Central memory CD4-positive, alpha-beta T cell (primary cell): ENCODE data around the gene AK6.
A peak's percentile ranks its signal among the peaks of the same experiment; 100 is the strongest.
"Not testable (repeated sequence)": the region's sequence is repeated elsewhere in the genome, so short reads cannot be mapped to it uniquely, and the experiment has no call there.

ENCODE experiments used
- DNase-seq: peaks from one replicate; pipeline ENCODE4 v3.0.0; 2022

The AK6 gene

DNA sequence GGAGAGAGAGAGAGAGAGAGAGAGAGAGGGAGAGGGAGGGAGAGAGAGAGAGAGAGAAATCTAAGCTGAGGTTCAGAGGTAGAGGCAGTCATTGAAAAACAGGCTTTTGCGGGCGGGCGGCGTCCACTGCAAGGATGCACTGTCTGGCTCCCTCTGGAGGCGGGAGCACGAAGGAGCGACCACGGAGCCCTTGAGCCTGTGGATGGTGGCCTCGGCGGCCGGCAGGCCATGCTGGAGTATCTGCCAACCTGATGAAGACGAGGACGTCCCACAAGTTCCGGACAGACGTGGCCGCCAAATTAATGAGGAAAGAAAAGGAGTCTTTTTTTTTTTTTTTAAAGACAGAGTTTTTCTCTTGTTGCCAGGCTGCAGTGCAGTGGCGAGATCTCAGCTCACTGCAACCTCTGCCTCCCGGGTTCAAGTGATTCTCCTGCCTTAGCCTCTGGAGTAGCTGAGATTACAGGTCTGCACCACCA is 34.5 kb downstream of the AK6 start:
- DNase-seq: peak; percentile 65

DNA sequence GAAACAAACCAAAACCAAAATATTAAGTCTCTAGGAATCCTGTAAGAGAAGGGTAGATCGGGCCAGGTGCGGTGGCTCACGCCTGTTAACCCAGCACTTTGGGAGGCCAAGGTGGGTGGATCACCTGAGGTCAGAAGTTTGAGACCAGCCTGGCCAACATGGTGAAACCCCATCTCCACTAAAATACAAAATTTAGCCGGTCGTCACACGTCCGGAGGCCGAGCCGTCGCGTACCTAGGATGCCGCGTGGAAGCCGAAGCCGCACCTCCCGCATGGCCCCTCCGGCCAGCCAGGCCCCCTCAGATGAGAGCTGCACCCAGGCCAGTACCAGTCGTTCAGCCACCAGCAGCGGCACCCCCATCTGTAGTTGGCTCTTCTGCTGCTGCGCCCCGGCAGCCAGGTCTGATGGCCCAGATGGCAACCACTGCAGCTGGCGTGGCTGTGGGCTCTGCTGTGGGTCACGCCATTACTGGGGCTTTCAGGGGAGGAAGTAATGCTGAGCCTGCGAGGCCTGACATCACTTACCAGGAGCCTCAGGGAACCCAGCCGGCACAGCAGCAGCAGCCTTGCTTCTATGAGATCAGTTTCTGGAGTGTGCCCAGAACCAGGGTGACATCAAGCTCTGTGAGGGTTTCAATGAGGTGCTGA is 35.5 kb downstream of the AK6 start:
- DNase-seq: not testable (repeated sequence)

DNA sequence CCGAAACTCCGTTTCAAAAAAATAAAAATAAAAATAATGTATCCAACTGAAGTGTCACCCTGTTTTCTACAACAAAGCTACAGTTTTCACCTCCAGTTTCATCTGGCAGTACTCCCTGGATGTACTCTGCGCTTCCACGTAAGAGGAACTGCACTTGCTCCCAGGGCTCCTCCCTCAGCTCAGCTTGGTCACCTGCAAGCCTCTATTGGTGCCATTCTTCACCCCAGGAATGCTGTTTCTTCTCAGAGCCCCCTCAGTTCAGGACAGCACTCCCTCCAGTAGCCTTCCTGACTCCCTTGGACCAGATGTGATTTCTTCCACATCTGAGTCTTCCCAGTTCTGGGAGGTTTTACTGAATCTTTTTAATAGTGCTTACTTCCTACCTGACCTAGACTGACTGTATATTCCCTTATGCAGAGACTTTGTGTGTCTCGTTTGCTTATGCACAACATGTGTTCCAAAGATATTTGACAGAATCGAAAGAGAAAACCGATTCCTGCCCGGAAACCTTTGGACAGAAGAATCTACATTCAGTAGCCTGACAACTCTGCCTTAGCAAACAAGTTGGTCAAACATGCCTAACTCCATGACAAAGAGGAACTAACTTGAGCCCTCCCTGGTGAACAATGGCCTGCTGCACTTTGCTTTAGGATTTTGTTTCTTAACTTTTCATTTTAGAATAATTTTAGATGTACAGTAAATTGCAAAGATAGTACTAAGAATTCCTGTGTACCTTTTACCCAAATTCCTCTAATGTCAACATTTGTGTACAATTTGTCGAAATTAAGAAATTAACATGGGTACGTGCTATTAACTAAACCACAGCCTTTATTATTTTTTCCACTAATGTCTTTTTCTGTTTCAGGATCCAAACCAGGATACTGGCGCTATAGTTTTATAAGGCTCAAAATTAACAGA is 37.5 kb downstream of the AK6 start:
- no peak for DNase-seq

DNA sequence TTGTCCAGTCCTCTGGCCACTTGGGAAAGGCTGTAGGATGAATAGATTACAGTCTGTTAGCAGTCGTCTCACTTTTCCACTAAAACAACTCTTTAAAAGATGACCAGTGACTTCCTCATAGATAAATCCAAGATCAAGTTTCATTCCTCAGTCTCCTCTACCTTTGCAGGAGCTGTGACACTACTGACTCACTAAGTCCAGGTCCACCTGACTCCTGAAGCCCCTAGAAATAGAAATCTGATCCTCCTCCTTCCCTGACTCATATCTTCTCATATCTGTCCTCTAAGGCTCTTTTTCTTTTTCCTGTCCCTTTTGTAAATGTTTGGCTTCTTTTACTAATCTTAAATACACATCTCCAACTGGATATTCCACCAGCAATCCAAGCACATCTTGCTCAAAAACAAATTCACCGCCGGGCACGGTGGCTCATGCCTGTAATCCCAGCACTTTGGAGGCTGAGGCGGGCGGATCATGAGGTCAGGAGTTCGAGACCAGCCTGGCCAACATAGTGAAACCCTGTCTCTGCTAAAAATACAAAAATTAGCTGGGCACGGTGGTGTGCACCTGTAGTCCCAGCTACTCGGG is 39.3 kb downstream of the AK6 start:
- no peak for DNase-seq

DNA sequence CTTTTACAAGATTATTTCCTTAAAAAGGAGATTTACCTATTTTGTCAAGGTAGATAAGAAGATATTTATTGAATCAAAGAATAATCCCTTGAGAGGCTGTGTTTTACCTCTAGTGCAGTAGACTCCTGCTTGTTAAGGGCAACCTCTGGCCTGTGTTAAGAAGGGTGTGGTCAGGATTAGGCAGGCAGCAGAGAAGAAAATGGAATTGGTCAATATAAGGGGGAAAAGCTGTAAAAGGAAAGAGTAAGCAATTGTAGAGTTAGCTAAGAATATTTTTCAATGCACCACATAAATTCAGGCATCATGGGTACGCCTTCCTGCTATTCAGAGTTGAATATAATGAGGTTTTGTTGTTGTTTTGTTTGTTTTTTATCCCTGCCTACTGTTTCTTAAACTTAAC is 43.0 kb downstream of the AK6 start:
- DNase-seq: no peak

DNA sequence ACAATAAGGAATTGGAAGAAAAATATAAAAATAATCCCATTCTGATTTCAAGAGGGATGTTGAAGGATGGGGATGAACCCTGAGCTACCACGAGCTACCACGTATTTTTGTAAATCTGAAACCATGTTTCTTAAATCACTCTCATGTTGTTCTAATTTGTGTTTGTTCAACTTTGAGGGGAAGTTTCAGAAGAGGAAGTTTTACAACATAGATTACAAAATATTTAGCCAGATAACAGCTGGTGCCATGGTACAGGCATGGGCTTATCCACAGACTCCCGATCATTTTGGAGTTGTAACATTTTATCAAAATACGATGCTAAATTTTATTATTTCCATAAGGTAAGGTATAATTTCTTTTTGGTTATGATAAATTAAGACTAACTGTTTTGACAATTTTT is 51.9 kb downstream of the AK6 start:
- no peak for DNase-seq

DNA sequence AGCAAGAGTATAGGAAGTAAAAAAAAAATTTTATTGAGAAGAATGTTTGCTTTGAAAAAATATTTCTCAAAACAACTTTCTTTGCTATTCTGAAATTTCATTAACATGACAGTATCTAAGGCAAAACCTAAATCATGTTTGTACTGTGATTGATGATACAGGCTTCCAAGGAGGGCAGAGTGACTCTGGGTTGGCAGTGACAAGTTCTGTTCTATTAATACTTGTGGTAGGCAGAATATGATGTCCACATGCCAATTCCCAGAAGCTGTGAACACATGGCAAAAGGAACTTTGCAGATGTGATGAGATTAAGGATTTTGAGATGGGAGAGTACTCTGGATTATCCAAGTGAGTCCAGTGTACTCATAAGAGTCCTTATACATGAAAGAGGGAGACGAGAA is 53.3 kb downstream of the AK6 start:
- no peak for DNase-seq

DNA sequence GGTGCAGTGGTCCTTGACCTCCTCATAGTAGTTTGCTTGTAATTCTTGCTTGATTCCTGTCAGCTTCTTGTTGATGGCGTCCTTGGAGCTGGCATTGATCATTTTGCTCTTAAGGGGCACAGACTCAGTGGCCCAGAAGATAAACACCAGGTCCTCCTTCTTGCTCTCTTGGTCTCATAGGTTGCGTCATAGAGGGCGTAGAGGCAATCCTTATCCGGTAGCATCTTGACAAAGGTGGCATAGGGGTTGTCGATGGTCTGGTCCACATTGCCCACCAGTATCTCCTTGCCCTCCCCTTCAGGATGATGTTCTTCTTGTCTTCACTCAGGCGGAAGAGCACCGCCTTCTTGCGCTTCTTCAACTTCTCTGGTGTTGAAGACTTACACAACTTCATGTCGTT is 55.9 kb downstream of the AK6 start:
- DNase-seq: no peak

DNA sequence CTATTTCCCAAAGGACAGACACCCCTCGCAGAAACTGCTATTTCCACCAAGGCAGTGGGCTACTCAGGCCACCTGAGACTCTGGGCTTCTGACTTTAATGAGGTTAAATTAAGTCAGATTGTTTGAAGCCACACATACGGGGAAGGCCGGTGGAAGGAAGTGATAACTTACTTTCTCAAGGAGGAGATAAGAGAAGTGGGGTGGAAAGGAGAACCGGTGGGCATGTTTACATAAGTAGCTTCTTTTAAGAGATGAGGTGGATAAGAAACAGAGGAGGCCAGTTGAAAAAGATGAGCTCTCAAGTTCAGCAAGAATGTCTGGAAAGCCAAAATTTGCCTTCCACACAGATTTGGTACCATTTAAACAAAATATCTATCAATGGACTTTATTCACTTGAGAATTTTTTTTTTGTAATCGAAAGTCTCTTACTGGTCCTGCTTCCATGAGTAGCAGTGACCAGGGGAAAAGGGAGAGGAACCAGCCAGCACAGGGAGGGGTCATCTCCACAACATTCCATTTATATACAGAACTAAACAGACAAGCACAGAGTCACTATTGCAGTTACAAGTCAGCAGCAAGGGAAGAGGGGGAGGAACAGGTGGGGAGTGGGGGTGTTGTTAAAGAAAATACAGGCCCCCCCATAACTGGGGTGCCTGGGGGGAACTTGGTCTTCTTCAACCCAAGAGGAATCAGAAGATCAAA is 56.7 kb downstream of the AK6 start:
- DNase-seq: no peak

DNA sequence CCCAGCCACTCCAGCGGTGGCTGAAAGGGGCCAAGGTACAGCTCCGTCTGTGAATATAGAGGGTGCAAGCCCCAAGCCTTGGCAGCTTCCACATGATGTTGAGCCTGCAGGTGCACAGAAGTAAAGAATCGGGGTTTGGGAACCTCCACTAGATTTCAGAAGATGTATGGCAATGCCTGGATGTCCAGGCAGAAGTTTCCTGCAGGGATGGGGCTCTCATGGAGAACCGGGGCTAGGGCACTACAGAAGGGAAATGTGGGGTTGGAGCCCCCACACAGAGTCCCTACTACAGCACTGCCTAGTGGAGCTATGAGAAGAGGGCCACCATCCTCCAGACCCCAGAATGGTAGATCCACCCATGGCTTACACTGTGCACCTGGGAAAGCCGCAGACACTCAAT is 59.9 kb downstream of the AK6 start:
- DNase-seq: no peak

DNA sequence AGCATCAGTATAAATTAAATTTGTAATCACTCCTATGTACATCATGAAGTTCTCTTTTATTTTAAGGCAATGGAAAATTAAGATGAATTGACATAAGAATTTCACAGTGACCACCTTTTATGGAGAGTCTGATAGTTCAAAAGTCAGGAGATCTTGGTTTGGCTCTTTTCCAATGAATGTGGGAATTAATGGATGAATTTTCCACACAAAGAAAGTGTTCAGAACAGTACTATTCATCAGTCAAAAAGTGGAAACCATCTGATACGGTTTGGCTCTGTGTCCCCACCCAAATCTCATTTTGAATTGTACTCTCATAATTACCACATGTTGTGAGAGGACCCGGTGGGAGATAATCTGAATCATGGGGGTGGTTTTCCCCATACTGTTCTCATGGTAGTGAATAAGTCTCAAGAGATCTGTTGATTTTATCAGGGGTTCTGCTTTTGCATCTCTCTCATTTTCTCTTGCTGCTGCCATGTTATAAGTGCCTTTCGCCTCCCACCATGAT is 61.2 kb downstream of the AK6 start:
- DNase-seq: no peak

DNA sequence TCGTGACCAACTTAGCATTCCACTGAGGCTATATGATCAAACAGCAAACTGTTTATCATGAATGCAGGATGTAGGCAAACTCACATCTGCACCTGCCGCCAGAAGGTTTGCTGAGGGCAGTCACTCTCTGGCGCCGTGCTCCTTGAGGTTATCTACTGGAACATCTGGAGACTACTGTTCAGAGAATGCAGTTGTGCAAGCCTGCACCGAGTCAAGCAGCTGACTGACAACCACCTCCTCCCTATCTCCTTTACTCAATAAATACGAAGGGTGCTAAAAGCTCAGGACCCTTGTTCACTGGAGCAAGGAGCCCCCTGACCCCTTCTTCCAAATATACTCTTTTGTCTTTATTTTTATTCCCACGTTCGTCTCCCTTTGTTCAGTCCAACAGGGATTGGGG is 63.8 kb downstream of the AK6 start:
- no peak for DNase-seq
